ENCODE measurements around the gene APRT. TPM values are rescaled to one million over a fixed set of nuclear protein-coding genes. Genes with fewer than 3 reads are reported as not detected.
A peak's percentile ranks its signal among the peaks of the same experiment; 100 is the strongest.

Gene APRT
- total and polyA plus RNA-seq, 2 of the 4 experiments (the other 2 are of a cell fraction) = 40.5 to 157 TPM

DNA sequence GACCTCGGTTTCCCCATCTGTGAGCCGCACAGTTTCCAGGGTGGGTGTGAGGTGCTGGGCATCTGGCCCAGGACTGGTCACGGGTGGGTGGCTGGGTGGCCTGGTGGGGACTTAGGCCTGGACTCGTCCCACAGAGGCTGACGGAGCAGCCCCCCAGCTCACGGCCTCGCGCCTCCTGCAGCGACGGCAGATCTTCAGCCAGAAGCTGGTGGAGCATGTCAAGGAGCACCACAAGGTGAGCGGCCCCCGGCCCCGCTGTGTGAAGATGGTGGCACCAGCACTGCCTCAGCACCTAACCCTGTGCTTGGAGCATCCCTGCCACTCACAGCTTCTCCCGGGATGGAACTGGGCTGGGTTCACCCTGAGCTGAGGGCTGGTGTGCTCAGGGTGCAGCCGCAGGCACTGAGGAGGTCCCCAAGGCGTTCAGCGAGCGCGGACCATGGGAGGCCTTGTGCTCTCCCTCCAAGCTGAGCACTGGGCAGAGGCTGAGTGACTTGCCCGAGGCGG lies 5.8 kb downstream of the APRT start:
- Histone ChIP-seq H3K23ac (ENCODE audit: low read depth, low read length) (no peak overlapping the region), H2BK120ac (ENCODE audit: low read depth, low read length) (no peak overlapping the region), H3K9me1 (ENCODE audit: insufficient read depth, low read length) (no peaks in the 10 kb centered on the region; the same call in 1 of the 2 replicates), H3K27me3 (ENCODE audit: control insufficient read depth, insufficient read depth, low read length) (no peaks in the 10 kb centered on the region), H3K18ac (ENCODE audit: low read depth, low read length) (no peak overlapping the region), H3K79me1 (ENCODE audit: low read depth in 1 of 2, low read length in 2 of 2) (peaks cover 11 to 57% of the 10 kb centered on the region in 2 experiments; a peak in 3 of 4 replicates), H4K91ac (ENCODE audit: insufficient read depth, low read depth, low read length) (no peak overlapping the region), H3K4me3 (ENCODE audit: insufficient read depth, low read depth, low read length) (no peak overlapping the region), H3K27ac (ENCODE audit: insufficient read depth, low read length) (no peak overlapping the region), H2BK20ac (ENCODE audit: low read depth, low read length) (no peak overlapping the region), H4K20me1 (ENCODE audit: insufficient read depth, low read length) (peaks cover 20% of the 10 kb centered on the region), H2AK5ac (ENCODE audit: low read depth, low read length) (peak overlapping the region; percentile 26; the same call in 1 of the 2 replicates), H3K4me2 (ENCODE audit: low read depth, low read length) (no peak overlapping the region), H2AFZ (replicated peaks; ENCODE audit: low read length, poor library complexity) (peak overlapping the region; percentile 46), H3K14ac (replicated peaks; ENCODE audit: low read depth, low read length) (no peak overlapping the region), H3K9ac (ENCODE audit: low read depth, low read length) (no peak overlapping the region), H2BK15ac (ENCODE audit: low read depth, low read length) (no peak overlapping the region), H3K4ac (ENCODE audit: low read depth, low read length) (no peak overlapping the region), H3K56ac (ENCODE audit: extremely low read depth, insufficient read depth, low read length) (no peak overlapping the region), H4K8ac (ENCODE audit: low read depth in 2 of 2, low read length in 2 of 2) (no peak overlapping the region), H3K36me3 (ENCODE audit: control insufficient read depth, insufficient read depth, low read length) (peaks cover 19% of the 10 kb centered on the region), H3K4me1 (ENCODE audit: control insufficient read depth, insufficient read depth, low read length) (peaks cover 19% of the 10 kb centered on the region), H2AK9ac (replicated peaks; ENCODE audit: low read depth, low read length, poor library complexity) (peak overlapping the region; percentile 65), H2BK5ac (ENCODE audit: low read depth, low read length, poor library complexity, severe bottlenecking) (no peak overlapping the region), H3K9me3 (ENCODE audit: control insufficient read depth, insufficient read depth, low read length) (no peaks in the 10 kb centered on the region), H4K5ac (ENCODE audit: low read depth, low read length) (no peak overlapping the region)
- in situ Hi-C loops (cut with MboI; ENCODE audit: low sequenced_read_pairs) = no loop called here
- ChIA-PET POLR2A (ENCODE audit: unreplicated experiment) (no interaction called here), CTCF (no interaction called here)
- dilution Hi-C loops (cut with HindIII; ENCODE audit: low sequenced_read_pairs, unreplicated experiment) = no loop called here
- DNase-seq (no peak), ATAC-seq (ENCODE audit: low read depth) (no peak)
- TF ChIP-seq POLR2A (IDR thresholded peaks at IDR 0.05; ENCODE audit: low read depth, low read length) (no peak), CHD1 (IDR thresholded peaks at IDR 0.05; ENCODE audit: low read depth, low read length) (no peak), FOS (IDR thresholded peaks at IDR 0.05; ENCODE audit: low read depth, low read length) (no peak), RCOR1 (IDR thresholded peaks at IDR 0.05; ENCODE audit: insufficient replicate concordance, low read length) (no peak), SMC3 (IDR thresholded peaks at IDR 0.05; ENCODE audit: low read depth, low read length) (no peak)
- TF ChIP-seq, protein P1, sequence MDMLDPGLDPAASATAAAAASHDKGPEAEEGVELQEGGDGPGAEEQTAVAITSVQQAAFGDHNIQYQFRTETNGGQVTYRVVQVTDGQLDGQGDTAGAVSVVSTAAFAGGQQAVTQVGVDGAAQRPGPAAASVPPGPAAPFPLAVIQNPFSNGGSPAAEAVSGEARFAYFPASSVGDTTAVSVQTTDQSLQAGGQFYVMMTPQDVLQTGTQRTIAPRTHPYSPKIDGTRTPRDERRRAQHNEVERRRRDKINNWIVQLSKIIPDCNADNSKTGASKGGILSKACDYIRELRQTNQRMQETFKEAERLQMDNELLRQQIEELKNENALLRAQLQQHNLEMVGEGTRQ (IDR thresholded peaks at IDR 0.05; ENCODE audit: low read depth, low read length) = no peak
- TF ChIP-seq, protein P2, sequence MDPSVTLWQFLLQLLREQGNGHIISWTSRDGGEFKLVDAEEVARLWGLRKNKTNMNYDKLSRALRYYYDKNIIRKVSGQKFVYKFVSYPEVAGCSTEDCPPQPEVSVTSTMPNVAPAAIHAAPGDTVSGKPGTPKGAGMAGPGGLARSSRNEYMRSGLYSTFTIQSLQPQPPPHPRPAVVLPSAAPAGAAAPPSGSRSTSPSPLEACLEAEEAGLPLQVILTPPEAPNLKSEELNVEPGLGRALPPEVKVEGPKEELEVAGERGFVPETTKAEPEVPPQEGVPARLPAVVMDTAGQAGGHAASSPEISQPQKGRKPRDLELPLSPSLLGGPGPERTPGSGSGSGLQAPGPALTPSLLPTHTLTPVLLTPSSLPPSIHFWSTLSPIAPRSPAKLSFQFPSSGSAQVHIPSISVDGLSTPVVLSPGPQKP (IDR thresholded peaks at IDR 0.05; ENCODE audit: borderline replicate concordance, low read depth, low read length) = no peak
- intact Hi-C loops (cut with micrococcal nuclease) = no loop called here
- BruUV-seq (replicated peaks) = no TSS peak
- WGBS, 2 experiments (ENCODE audit: extremely low coverage in 2 of 2, insufficient read length in 1 of 2) = 94% methylated on average over 16 of the region's 21 CpGs; no CpG with 5 or more reads in 1 of the 2 experiments

Measured in IMR-90 (cell line).